OCI-LY7 (cell line): ENCODE data around the gene PPP2R1A. TPM values are rescaled to one million over a fixed set of nuclear protein-coding genes. Genes with fewer than 3 reads are reported as not detected.

Source experiments
- BruUV-seq: library from RNA; stranded (reverse); fragments of 400-500 nt; replicated peaks from 2 replicates; lab custom pipeline; 2021; lab: Mats Ljungman, UMichigan
- CTCF ChIA-PET: fragments of 300-600 bp; sonication (Branson Sonifier 250); formaldehyde crosslinking; loops from one replicate; lab custom pipeline; 2022; ENCODE audit warnings: antibody characterized with exemption; ENCODE audit not compliant: unreplicated experiment; lab: Charles Lee
- POLR2A ChIA-PET: fragments of 300-600 bp; sonication (Branson Sonifier 250); formaldehyde crosslinking; loops from one replicate; lab custom pipeline; 2022; ENCODE audit warnings: antibody characterized with exemption; lab: Charles Lee
- DNase-seq: peaks from one replicate; pipeline ENCODE4 v3.0.0-alpha.2; 2015; ENCODE audit warnings: low spot score
- H2AFZ ChIP-seq: fragments of 200-600 bp; sonication (generic), shearing (Covaris generic); 2 replicates; pipeline ENCODE4 v1.6.1; 2014; ENCODE audit warnings: mild to moderate bottlenecking, antibody characterized with exemption, low read length, moderate library complexity
- H3K27ac ChIP-seq: fragments of 200-600 bp; sonication (generic); 2 replicates; pipeline ENCODE4 v1.5.1; 2014; ENCODE audit warnings: mixed run types, low read depth, mild to moderate bottlenecking, moderate library complexity, low read length, inconsistent platforms; ENCODE audit not compliant: poor library complexity, severe bottlenecking
- H3K36me3 ChIP-seq: fragments of 200-600 bp; sonication (generic); 2 replicates; pipeline ENCODE4 v1.6.1; 2014; ENCODE audit warnings: mild to moderate bottlenecking, antibody characterized with exemption, low read length, moderate library complexity, mixed read lengths; ENCODE audit not compliant: insufficient read depth
- H3K4me1 ChIP-seq: fragments of 200-600 bp; sonication (generic); 2 replicates; pipeline ENCODE4 v1.5.1; 2014; ENCODE audit warnings: mild to moderate bottlenecking, low read length; ENCODE audit not compliant: insufficient read depth, poor library complexity, severe bottlenecking
- H3K4me2 ChIP-seq: fragments of 200-600 bp; sonication (generic); 2 replicates; pipeline ENCODE4 v1.6.1; 2014; ENCODE audit warnings: mild to moderate bottlenecking, low read length
- H3K4me3 ChIP-seq: fragments of 200-600 bp; sonication (generic); 2 replicates; pipeline ENCODE4 v1.5.1; 2014; ENCODE audit warnings: mild to moderate bottlenecking, low read depth, low read length; ENCODE audit not compliant: poor library complexity, severe bottlenecking
- H3K79me2 ChIP-seq: fragments of 200-600 bp; sonication (generic); 2 replicates; pipeline ENCODE4 v1.6.1; 2016; ENCODE audit warnings: low read depth, mild to moderate bottlenecking, low read length, moderate library complexity, mixed read lengths; ENCODE audit not compliant: insufficient read depth
- H3K9me2 ChIP-seq: fragments of 200-600 bp; sonication (generic); 2 replicates; pipeline ENCODE4 v1.6.1; 2016; ENCODE audit warnings: mild to moderate bottlenecking, low read length, mixed read lengths; ENCODE audit not compliant: insufficient read depth
- H3K9me3 ChIP-seq: fragments of 200-600 bp; sonication (generic); 2 replicates; pipeline ENCODE4 v1.6.1; 2014; ENCODE audit warnings: mild to moderate bottlenecking, mixed run types, low read length, mixed read lengths
- H4K20me1 ChIP-seq: fragments of 200-600 bp; sonication (generic); 2 replicates; pipeline ENCODE4 v1.6.1; 2014; ENCODE audit warnings: mild to moderate bottlenecking, antibody characterized with exemption, low read length, moderate library complexity, mixed read lengths; ENCODE audit not compliant: insufficient read depth
- CTCF ChIP-seq: fragments of 200-600 bp; sonication (generic); conservative IDR thresholded peaks from 2 replicates; pipeline ENCODE4 v1.5.1; 2014; ENCODE audit warnings: mild to moderate bottlenecking, antibody characterized with exemption, low read length, moderate library complexity, mixed read lengths
- EZH2phosphoT487 ChIP-seq: fragments of 200-600 bp; sonication (generic); IDR thresholded peaks from 2 replicates; pipeline ENCODE4 v1.6.1; 2018; ENCODE audit warnings: low read depth, borderline replicate concordance, mild to moderate bottlenecking, mixed run types, antibody characterized with exemption, low read length, moderate library complexity, mixed read lengths
- intact Hi-C: fragments of 100-400 bp; cut with micrococcal nuclease; formaldehyde crosslinking; loops from one replicate; pipeline ENCODE4 v1.10.0; 2022; ENCODE audit not compliant: unreplicated experiment
- total RNA-seq, 2 experiments: library from RNA; depleted of rRNA in 1 of 2; stranded (reverse); fragments of >200 nt in 1 of 2; shearing (Covaris generic) in 1 of 2; gene quantifications; 2 replicates each; pipeline ENCODE4 v1.2.3, GENCODE V29; 2014 to 2022

Gene PPP2R1A
- total RNA-seq, 2 experiments from 2014 or later, result 154 to 207 TPM

- Histone ChIP-seq H4K20me1 (no peaks in the 10 kb centered on the region), H3K9me3 (no peaks in the 10 kb centered on the region), H3K79me2 (peaks cover 4% of the 10 kb centered on the region; the same call in 1 of the 2 replicates), H3K36me3 (peaks cover 34% of the 10 kb centered on the region), H3K9me2 (no peaks in the 10 kb centered on the region), H3K27ac (peak within 1 kb of the TSS; percentile 39), H3K4me2 (peak within 1 kb of the TSS; percentile 86), H3K4me1 (peaks cover 17% of the 10 kb centered on the region), H2AFZ (peak within 1 kb of the TSS; percentile 89), H3K4me3 (peak within 1 kb of the TSS; percentile 84)
- TF ChIP-seq EZH2phosphoT487 (no peak), CTCF (no peak)
- no TSS peak for BruUV-seq
- POLR2A ChIA-PET, result interaction anchor here (1.0 to 1.5 kb wide), 2 partner anchors 14 to 18 kb away, joined by 4 to 10 read pairs; partner anchors contain the start of gene PPP2R1A
- intact Hi-C loops, result no loop called here
- DNase-seq, result peak; percentile 90
- CTCF ChIA-PET, result interaction anchor here (0.7 kb wide), 1 partner anchor 10 kb away, joined by 4 read pairs; no protein-coding TSS in a partner anchor
Observed at GRCh38 chr19:52171321-52172169, 18.3 kb upstream of the PPP2R1A start, which contains the start of gene ZNF836. Gene ZNF836, minus strand, starts transcription at chr19:52171621. Its CDS starts 3,549 bp downstream, at chr19:52168072.

- no TSS peak for BruUV-seq
Observed at GRCh38 chr19:52172347-52172746, 17.5 kb upstream of the PPP2R1A start.

More at GRCh38 chr19:52172347-52172746, 17.5 kb upstream of the PPP2R1A start:
- H3K27ac ChIP-seq, result no peak overlapping the region
- ChIA-PET CTCF (no interaction called here), POLR2A (interaction anchor here (1.0 to 1.5 kb wide), 2 partner anchors 13 to 17 kb away, joined by 4 to 10 read pairs; partner anchors contain the start of gene PPP2R1A)
- no peak for DNase-seq
- H3K79me2 ChIP-seq, result peaks cover 4% of the 10 kb centered on the region; the same call in 1 of the 2 replicates
- peak overlapping the region; percentile 86 for H3K4me2 ChIP-seq
- H3K9me2 ChIP-seq, result no peaks in the 10 kb centered on the region
- peaks cover 26% of the 10 kb centered on the region for H3K36me3 ChIP-seq
- peaks cover 17% of the 10 kb centered on the region for H3K4me1 ChIP-seq
- no peaks in the 10 kb centered on the region for H3K9me3 ChIP-seq
- TF ChIP-seq CTCF (no peak), EZH2phosphoT487 (no peak)
- no peaks in the 10 kb centered on the region for H4K20me1 ChIP-seq
- intact Hi-C loops, result no loop called here
- peak overlapping the region; percentile 84 for H3K4me3 ChIP-seq
- H2AFZ ChIP-seq, result peak overlapping the region; percentile 89; the same call in 1 of the 2 replicates
